Measurements from ENCODE around the gene SLC44A2.

SLC44A2 gene

DNA sequence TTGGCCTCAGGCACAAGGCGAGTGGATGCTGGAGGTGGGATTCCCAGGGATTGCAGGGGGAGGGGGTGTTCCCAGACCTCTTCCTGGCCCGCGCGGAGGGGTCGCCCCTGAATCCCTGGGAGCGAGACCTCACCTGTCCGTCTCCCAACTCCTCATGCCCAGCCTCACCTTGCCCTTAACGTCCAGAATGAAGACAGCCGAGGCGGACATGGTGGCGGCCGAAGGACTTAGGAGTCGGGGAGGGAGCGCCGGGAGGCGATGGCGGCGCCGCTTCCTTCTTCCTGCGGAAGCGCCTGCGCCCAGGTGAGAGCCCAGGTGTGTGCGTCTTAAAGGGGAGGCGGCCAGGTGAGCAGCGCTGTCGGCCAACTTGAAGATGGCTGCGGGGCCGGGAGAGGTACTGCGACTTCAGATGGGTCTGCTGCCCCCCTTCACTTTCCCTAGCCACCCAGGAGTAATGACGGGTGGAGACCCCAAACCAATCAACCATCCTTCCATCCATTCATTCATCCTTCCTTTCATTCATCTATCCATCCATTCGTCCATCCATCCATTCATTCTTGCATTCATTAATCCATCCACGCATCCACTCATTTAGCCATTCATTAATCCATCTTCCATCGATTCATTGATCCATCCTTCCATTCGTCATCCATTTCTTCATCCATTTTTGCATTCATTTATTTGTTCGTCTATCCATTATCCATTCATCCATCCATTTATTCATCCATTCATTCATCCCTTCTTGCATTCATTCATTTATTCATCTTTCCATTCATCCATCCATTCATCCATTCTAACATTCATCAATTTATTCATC is 38.1 kb upstream of the SLC44A2 start, which contains the start of gene AP1M2:
AP1M2 (minus strand) TSS at position 291 of the 817 bp plus-strand sequence; CDS start at position 210, 81 bp downstream.
- TF ChIP-seq, protein P1, sequence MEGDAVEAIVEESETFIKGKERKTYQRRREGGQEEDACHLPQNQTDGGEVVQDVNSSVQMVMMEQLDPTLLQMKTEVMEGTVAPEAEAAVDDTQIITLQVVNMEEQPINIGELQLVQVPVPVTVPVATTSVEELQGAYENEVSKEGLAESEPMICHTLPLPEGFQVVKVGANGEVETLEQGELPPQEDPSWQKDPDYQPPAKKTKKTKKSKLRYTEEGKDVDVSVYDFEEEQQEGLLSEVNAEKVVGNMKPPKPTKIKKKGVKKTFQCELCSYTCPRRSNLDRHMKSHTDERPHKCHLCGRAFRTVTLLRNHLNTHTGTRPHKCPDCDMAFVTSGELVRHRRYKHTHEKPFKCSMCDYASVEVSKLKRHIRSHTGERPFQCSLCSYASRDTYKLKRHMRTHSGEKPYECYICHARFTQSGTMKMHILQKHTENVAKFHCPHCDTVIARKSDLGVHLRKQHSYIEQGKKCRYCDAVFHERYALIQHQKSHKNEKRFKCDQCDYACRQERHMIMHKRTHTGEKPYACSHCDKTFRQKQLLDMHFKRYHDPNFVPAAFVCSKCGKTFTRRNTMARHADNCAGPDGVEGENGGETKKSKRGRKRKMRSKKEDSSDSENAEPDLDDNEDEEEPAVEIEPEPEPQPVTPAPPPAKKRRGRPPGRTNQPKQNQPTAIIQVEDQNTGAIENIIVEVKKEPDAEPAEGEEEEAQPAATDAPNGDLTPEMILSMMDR (IDR thresholded peaks at IDR 0.05; ENCODE audit: low read depth, low read length) = no peak
- H3K4me3 ChIP-seq (ENCODE audit: low read depth, low read length) = no peak within 1 kb of the TSS

GRCh38 chr19:10587839-10588150 is 37.6 kb upstream of the SLC44A2 start:
- H3K4me3 ChIP-seq (ENCODE audit: low read depth, low read length) = no peak overlapping the region
- TF ChIP-seq, protein P1 (IDR thresholded peaks at IDR 0.05; ENCODE audit: low read depth, low read length) = no peak

GRCh38 chr19:10593148-10593547 is 32.2 kb upstream of the SLC44A2 start:
- H3K4me3 ChIP-seq (ENCODE audit: low read depth, low read length) = no peak overlapping the region
- TF ChIP-seq, protein P1 (IDR thresholded peaks at IDR 0.05; ENCODE audit: low read depth, low read length) = no peak

DNA sequence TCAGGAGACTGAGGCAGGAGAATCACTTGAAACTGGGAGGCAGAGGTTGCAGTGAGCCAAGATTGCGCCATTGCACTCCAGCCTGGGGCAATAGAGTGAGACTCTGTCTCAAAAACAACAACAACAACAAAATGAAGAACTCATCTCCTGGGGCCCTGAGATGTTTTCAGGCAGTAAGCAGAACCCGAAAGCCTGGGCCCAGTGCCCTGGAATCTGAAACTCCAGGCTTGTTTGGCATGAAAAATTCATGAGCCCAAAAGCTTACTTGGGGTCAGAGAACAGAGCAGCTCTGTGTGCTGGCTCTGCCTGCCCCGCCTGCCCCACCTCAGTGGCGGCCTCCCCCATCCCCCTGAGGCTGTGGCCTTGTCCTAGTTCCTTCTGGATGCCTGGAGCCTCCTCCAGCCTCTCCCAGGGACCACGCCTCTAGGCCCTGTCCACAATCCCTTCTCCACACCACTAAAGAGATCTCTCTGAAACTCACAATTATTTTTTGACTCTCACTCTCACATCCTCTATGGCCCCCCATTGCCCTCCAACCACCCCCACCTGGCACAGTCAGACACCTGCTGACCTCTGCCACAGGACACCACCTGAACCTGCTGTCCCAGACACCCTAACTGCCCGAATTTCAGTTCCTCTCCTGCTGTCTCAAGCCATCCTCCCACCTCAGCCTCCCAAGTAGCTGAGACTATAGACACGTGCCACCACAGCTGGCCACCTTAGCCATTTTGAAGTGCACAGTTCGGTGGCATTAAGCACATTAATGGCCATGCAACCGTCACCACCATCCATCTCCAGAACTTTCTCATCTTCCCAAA is 31.3 kb upstream of the SLC44A2 start:
- TF ChIP-seq, protein P1 (IDR thresholded peaks at IDR 0.05; ENCODE audit: low read depth, low read length) = no peak
- no peak overlapping the region for H3K4me3 ChIP-seq (ENCODE audit: low read depth, low read length)

- TF ChIP-seq, protein P1 (IDR thresholded peaks at IDR 0.05; ENCODE audit: low read depth, low read length) = no peak
- H3K4me3 ChIP-seq (ENCODE audit: low read depth, low read length) = no peak overlapping the region
Observed at GRCh38 chr19:10600149-10600548, 25.2 kb upstream of the SLC44A2 start.

DNA sequence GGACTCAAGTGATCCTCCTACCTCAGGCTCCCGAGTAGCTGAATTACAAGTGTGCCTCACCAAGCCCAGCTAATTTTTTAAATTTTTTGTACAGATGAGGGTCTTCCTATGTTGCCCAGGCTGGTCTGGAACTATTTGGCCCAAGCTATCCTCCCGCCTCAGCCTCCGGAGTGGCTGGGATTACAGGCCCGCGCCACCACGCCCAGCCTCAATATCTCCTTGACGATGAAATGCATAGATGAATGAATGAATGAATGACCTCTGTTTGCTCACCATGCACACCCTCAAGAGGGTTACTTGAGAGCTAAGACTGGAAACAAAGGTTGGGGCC is 23.4 kb upstream of the SLC44A2 start:
- TF ChIP-seq, protein P1 (IDR thresholded peaks at IDR 0.05; ENCODE audit: low read depth, low read length) = no peak
- H3K4me3 ChIP-seq (ENCODE audit: low read depth, low read length) = no peak overlapping the region
